Measurements from ENCODE around the gene ZNF821.

DNA sequence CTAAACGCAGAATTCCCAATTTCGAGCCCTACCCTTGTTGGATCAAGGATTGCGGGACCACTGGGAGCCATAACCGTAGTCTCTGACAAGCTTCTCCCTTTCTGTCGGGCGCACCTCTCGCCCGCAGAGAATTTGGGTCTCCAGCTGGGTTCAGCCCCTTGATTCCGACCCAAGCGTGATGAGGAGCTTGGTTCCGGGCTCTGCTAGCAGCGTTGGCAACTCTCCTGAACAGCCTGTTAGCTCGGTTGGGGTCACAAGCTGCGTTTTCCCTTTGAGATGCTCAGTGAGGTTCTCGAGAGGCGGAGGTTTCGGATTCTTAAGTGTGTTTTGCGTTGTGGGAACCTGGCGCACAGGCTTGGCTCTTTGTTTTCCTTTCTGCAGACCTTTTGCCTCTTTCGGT lies 37.6 kb downstream of the ZNF821 start:
- TF ChIP-seq EZH2phosphoT487 (IDR thresholded peaks at IDR 0.05; ENCODE audit: borderline replicate concordance) (no peak), REST (IDR thresholded peaks at IDR 0.05; ENCODE audit: low read depth) (no peak), CEBPB (IDR thresholded peaks at IDR 0.05; ENCODE audit: low read depth) (no peak), POLR2A (IDR thresholded peaks at IDR 0.05; ENCODE audit: borderline replicate concordance, extremely low read depth, insufficient read depth, insufficient read length) (no peak), FOSL1 (IDR thresholded peaks at IDR 0.05; ENCODE audit: low read depth) (no peak), EZH2 (IDR thresholded peaks at IDR 0.05) (no peak), POLR2AphosphoS5 (IDR thresholded peaks at IDR 0.05; ENCODE audit: low read depth, low read length) (no peak), TCF7L2 (IDR thresholded peaks at IDR 0.05; ENCODE audit: borderline replicate concordance, extremely low read depth, insufficient read depth, insufficient read length) (no peak), EGR1 (IDR thresholded peaks at IDR 0.05; ENCODE audit: low read depth) (no peak)
- TF ChIP-seq, protein P1, sequence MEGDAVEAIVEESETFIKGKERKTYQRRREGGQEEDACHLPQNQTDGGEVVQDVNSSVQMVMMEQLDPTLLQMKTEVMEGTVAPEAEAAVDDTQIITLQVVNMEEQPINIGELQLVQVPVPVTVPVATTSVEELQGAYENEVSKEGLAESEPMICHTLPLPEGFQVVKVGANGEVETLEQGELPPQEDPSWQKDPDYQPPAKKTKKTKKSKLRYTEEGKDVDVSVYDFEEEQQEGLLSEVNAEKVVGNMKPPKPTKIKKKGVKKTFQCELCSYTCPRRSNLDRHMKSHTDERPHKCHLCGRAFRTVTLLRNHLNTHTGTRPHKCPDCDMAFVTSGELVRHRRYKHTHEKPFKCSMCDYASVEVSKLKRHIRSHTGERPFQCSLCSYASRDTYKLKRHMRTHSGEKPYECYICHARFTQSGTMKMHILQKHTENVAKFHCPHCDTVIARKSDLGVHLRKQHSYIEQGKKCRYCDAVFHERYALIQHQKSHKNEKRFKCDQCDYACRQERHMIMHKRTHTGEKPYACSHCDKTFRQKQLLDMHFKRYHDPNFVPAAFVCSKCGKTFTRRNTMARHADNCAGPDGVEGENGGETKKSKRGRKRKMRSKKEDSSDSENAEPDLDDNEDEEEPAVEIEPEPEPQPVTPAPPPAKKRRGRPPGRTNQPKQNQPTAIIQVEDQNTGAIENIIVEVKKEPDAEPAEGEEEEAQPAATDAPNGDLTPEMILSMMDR (IDR thresholded peaks at IDR 0.05 in 2 of 3, conservative IDR thresholded peaks at IDR 0.05 in 1 of 3; ENCODE audit: borderline replicate concordance in 1 of 3, insufficient read depth in 1 of 3, low read depth in 2 of 3, low read length in 2 of 3): no peak
